ENCODE results near the gene DNM3. TPM values are rescaled to one million over a fixed set of nuclear protein-coding genes. Genes with fewer than 3 reads are reported as not detected.

Gene DNM3
- total and polyA plus RNA-seq, 9 of the 15 experiments (the other 6 are each of a cell fraction or from before 2014, with no cell fraction given) = 0.08 to 0.36 (median 0.22) TPM; not detected in 1

DNA sequence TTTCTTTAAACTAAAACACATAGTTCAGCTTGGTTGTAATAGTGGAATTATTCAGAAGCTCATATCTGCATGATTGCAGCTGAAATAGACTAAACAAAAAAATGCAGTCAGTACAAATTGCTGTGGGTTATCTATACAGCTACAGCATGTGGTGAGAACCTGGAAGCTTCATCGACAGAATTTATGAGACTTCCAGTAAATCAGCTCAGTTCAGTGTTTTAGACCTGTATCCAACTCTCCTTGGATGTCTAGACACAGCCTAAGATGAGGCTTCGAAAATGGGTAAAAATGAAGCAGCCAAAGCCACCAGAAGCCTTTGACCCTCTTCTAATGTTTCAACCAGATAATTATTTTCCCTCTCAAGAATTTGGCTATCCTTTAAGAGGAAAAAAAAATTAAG, 452.1 kb downstream of the DNM3 start:
- no peak for FAIRE-seq
- H3K4me1 ChIP-seq (replicated peaks in 1 of 2; ENCODE audit: control insufficient read depth in 2 of 2, insufficient read depth in 2 of 2, low read length in 2 of 2) = no peaks in the 10 kb centered on the region
- H3K9me1 ChIP-seq (ENCODE audit: control insufficient read depth, insufficient read depth, low read length) = no peaks in the 10 kb centered on the region
- H3K9me3 ChIP-seq (replicated peaks; ENCODE audit: control insufficient read depth, insufficient read depth, low read depth, low read length) = no peaks in the 10 kb centered on the region
- no peaks in the 10 kb centered on the region for H3K27me3 ChIP-seq (ENCODE audit: control insufficient read depth in 2 of 2, insufficient read depth in 2 of 2, low read length in 2 of 2)
- no peak for DNase-seq (ENCODE audit: extremely low read depth in 1 of 4, low spot score in 3 of 4)
- H3K36me3 ChIP-seq (ENCODE audit: control insufficient read depth, insufficient read depth, low read length) = no peaks in the 10 kb centered on the region
- no peaks in the 10 kb centered on the region for H3K79me2 ChIP-seq (ENCODE audit: control insufficient read depth, insufficient read depth, low read length)
- ATAC-seq = no peak
- TF ChIP-seq, protein P1, sequence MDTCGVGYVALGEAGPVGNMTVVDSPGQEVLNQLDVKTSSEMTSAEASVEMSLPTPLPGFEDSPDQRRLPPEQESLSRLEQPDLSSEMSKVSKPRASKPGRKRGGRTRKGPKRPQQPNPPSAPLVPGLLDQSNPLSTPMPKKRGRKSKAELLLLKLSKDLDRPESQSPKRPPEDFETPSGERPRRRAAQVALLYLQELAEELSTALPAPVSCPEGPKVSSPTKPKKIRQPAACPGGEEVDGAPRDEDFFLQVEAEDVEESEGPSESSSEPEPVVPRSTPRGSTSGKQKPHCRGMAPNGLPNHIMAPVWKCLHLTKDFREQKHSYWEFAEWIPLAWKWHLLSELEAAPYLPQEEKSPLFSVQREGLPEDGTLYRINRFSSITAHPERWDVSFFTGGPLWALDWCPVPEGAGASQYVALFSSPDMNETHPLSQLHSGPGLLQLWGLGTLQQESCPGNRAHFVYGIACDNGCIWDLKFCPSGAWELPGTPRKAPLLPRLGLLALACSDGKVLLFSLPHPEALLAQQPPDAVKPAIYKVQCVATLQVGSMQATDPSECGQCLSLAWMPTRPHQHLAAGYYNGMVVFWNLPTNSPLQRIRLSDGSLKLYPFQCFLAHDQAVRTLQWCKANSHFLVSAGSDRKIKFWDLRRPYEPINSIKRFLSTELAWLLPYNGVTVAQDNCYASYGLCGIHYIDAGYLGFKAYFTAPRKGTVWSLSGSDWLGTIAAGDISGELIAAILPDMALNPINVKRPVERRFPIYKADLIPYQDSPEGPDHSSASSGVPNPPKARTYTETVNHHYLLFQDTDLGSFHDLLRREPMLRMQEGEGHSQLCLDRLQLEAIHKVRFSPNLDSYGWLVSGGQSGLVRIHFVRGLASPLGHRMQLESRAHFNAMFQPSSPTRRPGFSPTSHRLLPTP (IDR thresholded peaks at IDR 0.05; ENCODE audit: borderline replicate concordance, extremely low read depth, insufficient read length) = no peak
- TF ChIP-seq, protein P2, sequence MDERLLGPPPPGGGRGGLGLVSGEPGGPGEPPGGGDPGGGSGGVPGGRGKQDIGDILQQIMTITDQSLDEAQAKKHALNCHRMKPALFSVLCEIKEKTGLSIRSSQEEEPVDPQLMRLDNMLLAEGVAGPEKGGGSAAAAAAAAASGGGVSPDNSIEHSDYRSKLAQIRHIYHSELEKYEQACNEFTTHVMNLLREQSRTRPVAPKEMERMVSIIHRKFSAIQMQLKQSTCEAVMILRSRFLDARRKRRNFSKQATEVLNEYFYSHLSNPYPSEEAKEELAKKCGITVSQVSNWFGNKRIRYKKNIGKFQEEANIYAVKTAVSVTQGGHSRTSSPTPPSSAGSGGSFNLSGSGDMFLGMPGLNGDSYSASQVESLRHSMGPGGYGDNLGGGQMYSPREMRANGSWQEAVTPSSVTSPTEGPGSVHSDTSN (CRISPR knock-in tag; IDR thresholded peaks at IDR 0.05; ENCODE audit: low read depth) = no peak
- TF ChIP-seq, protein P2 (tag; conservative IDR thresholded peaks at IDR 0.05; ENCODE audit: low read depth) = 0 out of 2 replicates have a peak, but pooled peaks have one; percentile 28
- no peak overlapping the region for H3K4me3 ChIP-seq
- no peaks in the 10 kb centered on the region for H4K20me1 ChIP-seq (replicated peaks; ENCODE audit: control insufficient read depth, insufficient read depth, low read length)
- BruUV-seq (replicated peaks) = no TSS peak
- ChIA-PET POLR2A (interaction anchor here (1.0 kb wide), 1 partner anchor 292 kb away, joined by 3 read pairs; no protein-coding TSS in a partner anchor), CTCF (ENCODE audit: low intra/inter-chr PET ratio) (no interaction called here)
- WGBS (ENCODE audit: insufficient coverage, low coverage, missing lambda C conversion rate) = 2% methylated on average over 2 of the region's 2 CpGs
- H3K9ac ChIP-seq (ENCODE audit: insufficient read depth in 1 of 2, low read depth in 2 of 2, low read length in 2 of 2) = no peak overlapping the region
- no peak overlapping the region for H3K27ac ChIP-seq (ENCODE audit: extremely low read depth, low read depth, low read length)
- no peak overlapping the region for H3K4me2 ChIP-seq (ENCODE audit: insufficient read depth, low read length)
- H2AFZ ChIP-seq (ENCODE audit: low read depth, low read length) = no peak overlapping the region
- in situ Hi-C loops (cut with MboI) (no loop called here), intact Hi-C loops (cut with micrococcal nuclease) (no loop called here)
